Measurements from ENCODE around the gene VTI1A.

DNA sequence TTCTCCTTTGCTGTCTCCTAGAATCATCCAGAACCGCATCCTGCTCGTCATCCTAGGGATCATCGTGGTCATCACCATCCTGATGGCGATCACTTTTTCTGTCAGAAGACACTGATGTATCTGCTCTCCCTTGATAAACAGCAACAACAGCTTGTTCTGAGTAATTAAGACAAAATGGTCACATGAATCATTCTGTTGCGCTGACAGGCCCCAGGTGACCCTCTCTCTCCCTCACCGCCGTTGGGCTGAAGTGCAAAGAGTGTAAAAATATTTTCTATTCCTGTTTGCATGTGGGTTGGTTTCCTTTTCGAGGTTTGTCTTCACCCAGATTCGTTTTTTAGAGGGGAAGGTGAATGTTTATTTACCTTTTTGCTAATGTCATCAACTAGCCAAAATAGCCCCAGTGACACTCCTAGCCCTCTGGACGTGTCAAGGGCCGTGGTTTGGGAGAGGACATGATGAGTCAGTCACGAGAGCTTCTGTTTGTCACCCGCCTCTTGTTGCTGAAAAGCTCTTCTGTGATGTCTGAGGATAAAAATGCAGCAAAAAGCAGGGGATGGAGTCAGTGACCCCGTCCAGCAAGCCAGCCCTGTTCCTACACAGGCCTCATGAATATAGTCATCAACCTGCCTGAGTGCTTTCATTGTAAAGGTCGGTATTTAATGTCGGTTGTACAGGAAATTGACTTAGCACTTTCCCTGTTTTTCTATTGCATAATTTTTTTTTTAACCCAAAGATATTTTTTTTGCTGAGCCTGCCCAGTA, 368.4 kb downstream of the VTI1A start:
- TF ChIP-seq, protein P1, sequence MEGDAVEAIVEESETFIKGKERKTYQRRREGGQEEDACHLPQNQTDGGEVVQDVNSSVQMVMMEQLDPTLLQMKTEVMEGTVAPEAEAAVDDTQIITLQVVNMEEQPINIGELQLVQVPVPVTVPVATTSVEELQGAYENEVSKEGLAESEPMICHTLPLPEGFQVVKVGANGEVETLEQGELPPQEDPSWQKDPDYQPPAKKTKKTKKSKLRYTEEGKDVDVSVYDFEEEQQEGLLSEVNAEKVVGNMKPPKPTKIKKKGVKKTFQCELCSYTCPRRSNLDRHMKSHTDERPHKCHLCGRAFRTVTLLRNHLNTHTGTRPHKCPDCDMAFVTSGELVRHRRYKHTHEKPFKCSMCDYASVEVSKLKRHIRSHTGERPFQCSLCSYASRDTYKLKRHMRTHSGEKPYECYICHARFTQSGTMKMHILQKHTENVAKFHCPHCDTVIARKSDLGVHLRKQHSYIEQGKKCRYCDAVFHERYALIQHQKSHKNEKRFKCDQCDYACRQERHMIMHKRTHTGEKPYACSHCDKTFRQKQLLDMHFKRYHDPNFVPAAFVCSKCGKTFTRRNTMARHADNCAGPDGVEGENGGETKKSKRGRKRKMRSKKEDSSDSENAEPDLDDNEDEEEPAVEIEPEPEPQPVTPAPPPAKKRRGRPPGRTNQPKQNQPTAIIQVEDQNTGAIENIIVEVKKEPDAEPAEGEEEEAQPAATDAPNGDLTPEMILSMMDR (IDR thresholded peaks at IDR 0.05; ENCODE audit: poor library complexity) = no peak
- no peak for TF ChIP-seq EZH2phosphoT487 (IDR thresholded peaks at IDR 0.05; ENCODE audit: low read depth, severe bottlenecking, unreplicated experiment)
